Progenitor cell of endocrine pancreas (in vitro differentiated cells): ENCODE data around the gene COBLL1. TPM values are rescaled to one million over a fixed set of nuclear protein-coding genes. Genes with fewer than 3 reads are reported as not detected.

Experiments
- DNase-seq: peaks from one replicate; pipeline ENCODE4 v3.0.0; 2021; ENCODE audit warnings: low spot score; ENCODE audit not compliant: unreplicated experiment
- H3K27ac Mint-ChIP-seq: 2 replicates; pipeline ENCODE4 v1.8.0; 2021; ENCODE audit warnings: mild to moderate bottlenecking, moderate library complexity, mixed read lengths
- H3K27me3 Mint-ChIP-seq: 2 replicates; pipeline ENCODE4 v1.8.0; 2021; ENCODE audit warnings: mixed read lengths
- H3K36me3 Mint-ChIP-seq: 2 replicates; pipeline ENCODE4 v1.8.0; 2022; ENCODE audit warnings: mixed read lengths; ENCODE audit not compliant: insufficient read depth
- H3K4me1 Mint-ChIP-seq: 2 replicates; pipeline ENCODE4 v1.8.0; 2021; ENCODE audit warnings: low read depth, mixed read lengths
- H3K4me3 Mint-ChIP-seq: 2 replicates; pipeline ENCODE4 v1.8.0; 2021; ENCODE audit warnings: low read depth, mild to moderate bottlenecking, moderate library complexity, mixed read lengths
- H3K9me3 Mint-ChIP-seq: 2 replicates; pipeline ENCODE4 v1.8.0; 2021; ENCODE audit warnings: low read depth, mixed read lengths
- total RNA-seq: library from RNA; stranded (reverse); gene quantifications from 2 replicates; pipeline ENCODE4 v1.2.1, GENCODE V29; 2021
- TF ChIP-seq, protein P1 (sequence below): fragments of 200-600 bp; sonication (generic); IDR thresholded peaks from one replicate; pipeline ENCODE4 v1.5.0; 2021; ENCODE audit warnings: antibody characterized with exemption, mild to moderate bottlenecking; ENCODE audit not compliant: unreplicated experiment

Gene COBLL1
- total RNA-seq, 1 donor from 2014 or later: 80.9 TPM

DNA sequence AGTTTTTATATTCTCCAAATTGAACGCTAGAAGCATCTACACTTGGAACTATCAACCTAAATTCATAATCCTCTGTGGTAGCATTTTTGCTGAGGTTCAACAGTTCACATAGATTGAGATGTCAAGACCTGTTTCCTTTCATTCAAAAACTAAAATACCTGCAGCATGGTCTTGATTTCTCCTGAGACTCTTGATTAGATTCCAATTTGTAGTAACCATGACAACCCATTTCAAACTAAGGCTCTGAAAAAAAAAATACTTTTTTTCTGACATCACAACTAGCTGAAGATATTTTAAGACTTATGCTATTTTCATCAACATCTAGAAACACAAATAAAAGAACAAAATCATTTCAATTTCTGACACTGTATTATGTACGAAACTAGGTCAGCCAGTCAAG is 29.8 kb downstream of the COBLL1 start:
- Mint-ChIP-seq H3K4me3 (no peak overlapping the region), H3K27ac (no peak overlapping the region), H3K36me3 (no peaks in the 10 kb centered on the region), H3K9me3 (no peaks in the 10 kb centered on the region), H3K4me1 (peaks cover 16% of the 10 kb centered on the region), H3K27me3 (no peaks in the 10 kb centered on the region)
- TF ChIP-seq, protein P1, sequence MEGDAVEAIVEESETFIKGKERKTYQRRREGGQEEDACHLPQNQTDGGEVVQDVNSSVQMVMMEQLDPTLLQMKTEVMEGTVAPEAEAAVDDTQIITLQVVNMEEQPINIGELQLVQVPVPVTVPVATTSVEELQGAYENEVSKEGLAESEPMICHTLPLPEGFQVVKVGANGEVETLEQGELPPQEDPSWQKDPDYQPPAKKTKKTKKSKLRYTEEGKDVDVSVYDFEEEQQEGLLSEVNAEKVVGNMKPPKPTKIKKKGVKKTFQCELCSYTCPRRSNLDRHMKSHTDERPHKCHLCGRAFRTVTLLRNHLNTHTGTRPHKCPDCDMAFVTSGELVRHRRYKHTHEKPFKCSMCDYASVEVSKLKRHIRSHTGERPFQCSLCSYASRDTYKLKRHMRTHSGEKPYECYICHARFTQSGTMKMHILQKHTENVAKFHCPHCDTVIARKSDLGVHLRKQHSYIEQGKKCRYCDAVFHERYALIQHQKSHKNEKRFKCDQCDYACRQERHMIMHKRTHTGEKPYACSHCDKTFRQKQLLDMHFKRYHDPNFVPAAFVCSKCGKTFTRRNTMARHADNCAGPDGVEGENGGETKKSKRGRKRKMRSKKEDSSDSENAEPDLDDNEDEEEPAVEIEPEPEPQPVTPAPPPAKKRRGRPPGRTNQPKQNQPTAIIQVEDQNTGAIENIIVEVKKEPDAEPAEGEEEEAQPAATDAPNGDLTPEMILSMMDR: no peak
- no peak for DNase-seq

DNA sequence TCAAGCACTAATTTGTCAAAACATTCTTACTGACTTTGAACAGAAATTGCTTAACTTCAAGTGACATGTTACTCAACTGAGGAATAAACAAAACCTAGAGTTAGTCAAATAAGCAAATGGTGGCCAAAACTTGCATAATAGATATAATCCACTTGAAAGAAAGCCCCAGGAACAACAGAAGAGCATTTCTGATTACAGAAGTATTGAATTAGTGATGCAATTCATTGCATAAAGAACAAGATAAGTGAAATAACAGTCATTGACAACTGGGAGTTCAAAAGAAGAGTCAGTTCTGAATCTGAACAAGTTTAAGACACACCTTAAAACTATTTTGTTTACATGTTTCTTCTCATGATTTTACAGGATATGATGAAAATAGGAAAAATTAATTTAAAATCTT is 30.8 kb downstream of the COBLL1 start:
- Mint-ChIP-seq H3K9me3 (no peaks in the 10 kb centered on the region), H3K4me3 (no peak overlapping the region), H3K27ac (no peak overlapping the region), H3K36me3 (no peaks in the 10 kb centered on the region), H3K4me1 (peaks cover 16% of the 10 kb centered on the region), H3K27me3 (no peaks in the 10 kb centered on the region)
- TF ChIP-seq, protein P1: no peak
- DNase-seq: no peak

DNA sequence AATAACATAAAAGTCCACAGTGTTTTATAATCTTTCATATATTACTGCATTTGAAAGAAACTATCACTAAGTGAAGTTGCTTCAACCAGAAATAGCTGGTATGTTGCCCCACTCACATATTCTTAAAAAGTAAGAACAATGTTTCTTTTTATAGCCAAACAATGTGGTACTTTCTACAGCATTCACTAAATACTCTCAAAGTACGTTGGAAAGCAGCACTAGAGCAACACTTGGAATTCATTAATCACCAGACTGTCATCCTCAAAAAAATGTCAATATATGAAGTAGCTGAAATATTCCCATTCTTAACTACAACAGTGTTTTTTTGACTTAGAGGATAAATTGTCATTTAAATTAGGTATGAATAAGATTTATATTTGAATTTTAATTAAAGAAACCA is 32.8 kb downstream of the COBLL1 start:
- TF ChIP-seq, protein P1: no peak
- no peak for DNase-seq
- peaks cover 3% of the 10 kb centered on the region for H3K36me3 Mint-ChIP-seq
- H3K4me3 Mint-ChIP-seq: no peak overlapping the region
- H3K9me3 Mint-ChIP-seq: peaks cover 2% of the 10 kb centered on the region
- H3K4me1 Mint-ChIP-seq: peaks cover 10% of the 10 kb centered on the region
- H3K27ac Mint-ChIP-seq: no peak overlapping the region
- H3K27me3 Mint-ChIP-seq: no peaks in the 10 kb centered on the region

DNA sequence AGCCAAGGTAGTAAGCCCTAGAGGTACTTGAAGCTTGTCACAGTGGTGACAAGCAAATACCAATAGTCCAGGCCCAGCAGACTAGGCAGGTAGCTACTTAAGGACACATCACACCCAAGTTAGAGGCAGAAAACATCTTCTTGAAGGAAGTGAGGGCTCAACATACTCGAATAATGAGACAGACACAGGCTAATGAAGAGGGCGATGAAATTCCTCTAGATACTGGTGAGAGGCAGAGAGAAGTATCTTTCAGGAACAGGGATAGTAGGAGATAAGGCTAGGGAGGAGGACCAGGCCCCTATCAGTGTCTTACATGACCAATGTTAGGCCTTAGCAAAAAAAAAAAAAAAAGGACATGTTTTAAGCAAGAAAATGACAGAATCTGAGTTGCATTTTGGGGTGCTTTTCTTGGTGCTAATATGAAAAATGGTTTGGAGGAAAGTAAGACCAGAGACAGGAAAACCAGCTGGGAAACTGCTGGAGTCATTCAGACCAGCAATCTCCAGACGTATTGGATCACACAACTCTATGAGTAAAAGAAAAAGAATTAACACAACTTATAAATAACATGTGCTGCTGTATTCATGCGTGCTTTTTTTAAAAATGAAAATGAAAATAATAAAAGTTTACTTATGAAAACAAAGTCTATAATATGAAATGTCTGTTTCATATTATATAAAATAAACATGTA is 37.7 kb downstream of the COBLL1 start:
- Mint-ChIP-seq H3K9me3 (peaks cover 4% of the 10 kb centered on the region), H3K27me3 (no peaks in the 10 kb centered on the region), H3K4me1 (peaks cover 8% of the 10 kb centered on the region), H3K27ac (peak overlapping the region; percentile 54), H3K36me3 (peaks cover 15% of the 10 kb centered on the region), H3K4me3 (no peak overlapping the region)
- TF ChIP-seq, protein P1: no peak
- DNase-seq: no peak

DNA sequence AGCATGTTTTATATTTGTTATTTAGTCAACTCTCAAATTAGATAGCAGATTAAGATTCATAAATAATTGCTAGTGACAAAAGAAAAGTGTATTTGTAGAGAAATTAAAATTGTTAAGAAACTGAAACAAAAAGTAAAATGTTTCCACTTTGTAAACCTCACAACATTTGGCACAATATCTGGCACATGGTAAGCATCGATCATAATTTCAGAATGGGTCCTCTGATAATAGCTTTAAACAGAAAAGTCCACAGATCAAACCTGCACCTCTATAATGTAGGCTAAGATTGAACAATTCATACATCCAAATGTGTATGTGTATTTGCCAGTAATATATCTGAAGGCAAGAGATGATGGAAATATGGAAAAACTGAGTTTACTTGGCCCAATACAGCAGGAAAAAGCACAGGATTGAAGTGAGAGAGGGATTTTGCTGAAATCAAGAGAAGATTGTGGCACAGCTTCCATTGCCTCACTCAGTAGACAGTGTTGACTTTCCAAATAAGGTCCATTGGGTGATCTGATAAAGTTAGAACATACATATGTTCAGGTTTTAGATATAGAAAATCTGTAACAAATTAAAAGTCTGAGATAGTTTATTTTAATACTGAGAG is 39.4 kb downstream of the COBLL1 start:
- Mint-ChIP-seq H3K4me3 (no peak overlapping the region), H3K27me3 (no peaks in the 10 kb centered on the region), H3K4me1 (peaks cover 15% of the 10 kb centered on the region), H3K36me3 (peaks cover 17% of the 10 kb centered on the region), H3K9me3 (peaks cover 4% of the 10 kb centered on the region), H3K27ac (no peak overlapping the region)
- DNase-seq: no peak
- TF ChIP-seq, protein P1: no peak
